SK-N-SH (cell line): ENCODE measurements around the gene ACE.

Experiments used
- CTCF ChIP-seq: fragments of 200-600 bp; sonication (generic); IDR thresholded peaks from 2 replicates; pipeline ENCODE4 v1.6.1; 2017; ENCODE audit warnings: antibody characterized with exemption, mild to moderate bottlenecking, moderate library complexity
- EZH2phosphoT487 ChIP-seq: fragments of 200-600 bp; sonication (generic); IDR thresholded peaks from 2 replicates; pipeline ENCODE4 v1.6.1; 2017; ENCODE audit warnings: low read depth, mixed run types, mild to moderate bottlenecking, antibody characterized with exemption, moderate library complexity, borderline replicate concordance
- FOXJ3 ChIP-seq: sonication (generic); formaldehyde crosslinking; IDR thresholded peaks from 2 replicates; pipeline ENCODE4 v1.5.1; 2020; ENCODE audit warnings: mild to moderate bottlenecking, missing genetic modification reagents
- GABPA ChIP-seq: IDR thresholded peaks from 2 replicates; pipeline ENCODE4 v1.4.0; 2012; ENCODE audit warnings: low read depth, mild to moderate bottlenecking
- POLR2AphosphoS5 ChIP-seq: IDR thresholded peaks from 2 replicates; pipeline ENCODE4 v1.6.1; 2012; ENCODE audit warnings: low read depth, low read length
- REST ChIP-seq: IDR thresholded peaks from 2 replicates; pipeline ENCODE4 v1.6.1; 2012; ENCODE audit warnings: mild to moderate bottlenecking, low read depth, low read length, moderate library complexity
- RFX5 ChIP-seq: IDR thresholded peaks from 2 replicates; pipeline ENCODE4 v1.6.1; 2012; ENCODE audit warnings: mild to moderate bottlenecking, improper control_type of control experiment, low read length
- TCF12 ChIP-seq: IDR thresholded peaks from 2 replicates; pipeline ENCODE4 v1.4.0; 2012
- ZBTB33 ChIP-seq: IDR thresholded peaks from 2 replicates; pipeline ENCODE4 v1.4.0; 2012; ENCODE audit warnings: low read depth, borderline replicate concordance

- no peak for TF ChIP-seq RFX5
- TF ChIP-seq CTCF = no peak
- TF ChIP-seq REST = no peak
- TF ChIP-seq FOXJ3 = no peak
- TF ChIP-seq GABPA = no peak
- TF ChIP-seq ZBTB33 = no peak
- TF ChIP-seq TCF12 = no peak
- no peak for TF ChIP-seq EZH2phosphoT487
- no peak for TF ChIP-seq POLR2AphosphoS5
These were observed 15.2 kb downstream of the ACE start for GRCh38 chr17:63491977-63492618.
